ENCODE data around the gene TRIM72. TPM values are rescaled to one million over a fixed set of nuclear protein-coding genes. Genes with fewer than 3 reads are reported as not detected.
"Not testable (repeated sequence)": the region's sequence is repeated elsewhere in the genome, so short reads cannot be mapped to it uniquely, and the experiment has no call there.

TRIM72 gene
- total and polyA plus RNA-seq, 9 of the 15 experiments (the other 6 are each of a cell fraction or from before 2014, with no cell fraction given): under 0.01 TPM; not detected in 8

DNA sequence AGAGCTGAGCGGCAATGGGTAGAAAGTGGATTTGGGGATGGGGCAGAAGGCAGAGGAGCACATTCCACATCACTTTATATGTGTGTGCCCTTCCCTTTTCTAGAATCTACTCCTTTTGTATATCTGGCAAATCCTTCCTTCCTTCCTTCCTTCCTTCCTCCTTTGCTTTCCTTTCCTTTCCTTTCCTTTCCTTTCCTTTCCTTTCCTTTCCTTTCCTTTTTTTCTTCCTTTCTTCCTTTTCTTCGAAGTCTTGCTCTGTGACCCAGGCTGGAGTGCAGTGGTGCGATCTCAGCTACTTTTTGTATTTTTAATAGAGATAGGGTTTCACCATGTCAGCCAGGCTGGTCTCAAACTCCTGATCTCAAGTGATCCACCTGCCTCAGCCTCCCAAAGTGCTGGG lies 56.1 kb downstream of the TRIM72 start:
- H3K27ac ChIP-seq (ENCODE audit: extremely low read depth, low read depth, low read length); H3K4me3 ChIP-seq; H3K4me1 ChIP-seq (replicated peaks in 1 of 2; ENCODE audit: control insufficient read depth in 2 of 2, insufficient read depth in 2 of 2, low read length in 2 of 2); H3K4me2 ChIP-seq (ENCODE audit: insufficient read depth, low read length); H3K9ac ChIP-seq (ENCODE audit: insufficient read depth in 1 of 2, low read depth in 2 of 2, low read length in 2 of 2); BruUV-seq (replicated peaks); H4K20me1 ChIP-seq (replicated peaks; ENCODE audit: control insufficient read depth, insufficient read depth, low read length); H3K9me3 ChIP-seq (replicated peaks; ENCODE audit: control insufficient read depth, insufficient read depth, low read depth, low read length); intact Hi-C loops (cut with micrococcal nuclease); H3K79me2 ChIP-seq (ENCODE audit: control insufficient read depth, insufficient read depth, low read length); FAIRE-seq; DNase-seq (ENCODE audit: extremely low read depth in 1 of 4, low spot score in 3 of 4); in situ Hi-C loops (cut with MboI); H3K9me1 ChIP-seq (ENCODE audit: control insufficient read depth, insufficient read depth, low read length); ATAC-seq; CTCF ChIA-PET (ENCODE audit: low intra/inter-chr PET ratio); H2AFZ ChIP-seq (ENCODE audit: low read depth, low read length); H3K36me3 ChIP-seq (ENCODE audit: control insufficient read depth, insufficient read depth, low read length): not testable (repeated sequence)
- WGBS (ENCODE audit: insufficient coverage, low coverage, missing lambda C conversion rate): 32% methylated on average over 3 of the region's 3 CpGs
- POLR2A ChIA-PET: interaction anchor here (1.0 to 2.2 kb wide), 5 partner anchors 11 to 72 kb away, joined by 3 to 11 read pairs (median 3); partner anchors contain the start of gene ITGAM
- H3K27me3 ChIP-seq (ENCODE audit: control insufficient read depth in 2 of 2, insufficient read depth in 2 of 2, low read length in 2 of 2): peaks cover 19 to 34% of the 10 kb centered on the region in 2 experiments; a peak in 4 of 5 replicates

DNA sequence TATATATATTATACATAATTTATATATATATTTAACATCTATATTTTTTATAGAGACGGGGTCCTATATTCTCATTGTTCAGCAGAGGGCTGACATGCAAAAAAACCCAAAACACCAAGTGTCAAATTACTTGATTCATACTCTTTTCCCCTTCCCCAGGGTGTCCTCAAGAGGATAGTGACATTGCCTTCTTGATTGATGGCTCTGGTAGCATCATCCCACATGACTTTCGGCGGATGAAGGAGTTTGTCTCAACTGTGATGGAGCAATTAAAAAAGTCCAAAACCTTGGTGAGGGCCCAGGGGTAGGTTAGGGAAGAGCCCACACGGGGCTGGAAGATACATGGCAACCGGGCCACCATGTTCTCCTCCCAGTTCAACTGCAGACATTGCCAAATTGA lies 56.9 kb downstream of the TRIM72 start:
- no TSS peak for BruUV-seq (replicated peaks)
- FAIRE-seq (no peak), ATAC-seq (no peak), DNase-seq (ENCODE audit: extremely low read depth in 1 of 4, low spot score in 3 of 4) (peak in 1 of 4 experiments; percentile 4)
- H3K9me3 ChIP-seq (replicated peaks; ENCODE audit: control insufficient read depth, insufficient read depth, low read depth, low read length): no peaks in the 10 kb centered on the region
- TF ChIP-seq MEIS2 (IDR thresholded peaks at IDR 0.05; ENCODE audit: partially characterized antibody) (peak; percentile 65), PKNOX1 (IDR thresholded peaks at IDR 0.05) (peak; percentile 66), ZNF408 (CRISPR knock-in tag; IDR thresholded peaks at IDR 0.05; ENCODE audit: low read depth) (no peak), PBX2 (CRISPR knock-in tag; IDR thresholded peaks at IDR 0.05; ENCODE audit: low read depth) (no peak), PBX2 (tag; conservative IDR thresholded peaks at IDR 0.05; ENCODE audit: low read depth) (0 out of 2 replicates have a peak, but pooled peaks have one; percentile 40)
- H3K27me3 ChIP-seq (ENCODE audit: control insufficient read depth in 2 of 2, insufficient read depth in 2 of 2, low read length in 2 of 2): peaks cover 24 to 41% of the 10 kb centered on the region in 2 experiments
- WGBS (ENCODE audit: insufficient coverage, low coverage, missing lambda C conversion rate): 4% methylated on average over 5 of the region's 5 CpGs
- no peak overlapping the region for H3K4me2 ChIP-seq (ENCODE audit: insufficient read depth, low read length)
- POLR2A ChIA-PET: no interaction called here
- H3K36me3 ChIP-seq (ENCODE audit: control insufficient read depth, insufficient read depth, low read length): no peaks in the 10 kb centered on the region
- intact Hi-C loops (cut with micrococcal nuclease) (no loop called here), in situ Hi-C loops (cut with MboI) (no loop called here)
- no peaks in the 10 kb centered on the region for H4K20me1 ChIP-seq (replicated peaks; ENCODE audit: control insufficient read depth, insufficient read depth, low read length)
- no peaks in the 10 kb centered on the region for H3K79me2 ChIP-seq (ENCODE audit: control insufficient read depth, insufficient read depth, low read length)
- H3K9me1 ChIP-seq (ENCODE audit: control insufficient read depth, insufficient read depth, low read length): no peaks in the 10 kb centered on the region
- no peak overlapping the region for H3K4me3 ChIP-seq
- H3K4me1 ChIP-seq (replicated peaks in 1 of 2; ENCODE audit: control insufficient read depth in 2 of 2, insufficient read depth in 2 of 2, low read length in 2 of 2): no peaks in the 10 kb centered on the region; a peak in 2 of 5 replicates
- no peak overlapping the region for H2AFZ ChIP-seq (ENCODE audit: low read depth, low read length)
- CTCF ChIA-PET (ENCODE audit: low intra/inter-chr PET ratio): no interaction called here
- no peak overlapping the region for H3K27ac ChIP-seq (ENCODE audit: extremely low read depth, low read depth, low read length)
- H3K9ac ChIP-seq (ENCODE audit: insufficient read depth in 1 of 2, low read depth in 2 of 2, low read length in 2 of 2): no peak overlapping the region

All from K562 (cell line).